Measurements from ENCODE around the gene TDRD6.

GRCh38 chr6:46677314-46677654, 10.4 kb upstream of the TDRD6 start:
- TF ChIP-seq CTCF (IDR thresholded peaks at IDR 0.05; ENCODE audit: extremely low read depth in 1 of 2, insufficient read depth in 1 of 2, low read depth in 1 of 2, low read length in 2 of 2) (peak in 1 of 2 donors; percentile 8), MYC (IDR thresholded peaks at IDR 0.05; ENCODE audit: low read depth, low read length) (no peak)

Data from endothelial cell of umbilical vein (primary cell).